Measurements from ENCODE around the gene ETHE1. TPM values are rescaled to one million over a fixed set of nuclear protein-coding genes. Genes with fewer than 3 reads are reported as not detected.

The ETHE1 gene
- polyA plus RNA-seq, 1 donor from 2014 or later, result 40.9 TPM

DNA sequence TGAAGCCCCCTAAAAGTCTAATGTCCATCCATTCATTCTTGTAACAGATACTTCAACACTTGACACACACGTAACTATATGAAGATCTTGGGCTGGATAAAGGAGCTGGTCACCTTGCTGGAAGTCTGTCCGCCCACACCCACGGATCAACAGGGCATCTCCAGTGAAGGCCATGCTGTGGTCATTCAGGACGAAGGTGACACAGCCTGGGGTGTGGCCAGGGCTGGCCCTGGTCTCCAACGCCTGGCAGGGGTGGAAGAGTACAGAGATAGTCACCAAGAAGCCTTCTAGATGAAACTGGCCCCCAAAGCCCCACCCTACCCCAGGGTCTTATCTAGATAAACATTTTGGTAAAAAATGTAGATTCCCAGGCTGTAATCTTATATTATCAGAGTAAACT lies 15.7 kb downstream of the ETHE1 start:
- Histone ChIP-seq H3K36me3 (ENCODE audit: insufficient read depth, low read length) (no peaks in the 10 kb centered on the region), H3F3A (ENCODE audit: insufficient read depth, low read length, poor library complexity, severe bottlenecking) (no peaks in the 10 kb centered on the region), H2AFZ (ENCODE audit: low read depth, low read length) (no peak overlapping the region), H3K9me2 (ENCODE audit: insufficient read depth, low read length) (no peaks in the 10 kb centered on the region), H3K9me3 (ENCODE audit: low read length) (no peaks in the 10 kb centered on the region), H4K20me1 (ENCODE audit: insufficient read depth) (no peaks in the 10 kb centered on the region), H3K79me2 (replicated peaks; ENCODE audit: insufficient read depth, low read length) (no peaks in the 10 kb centered on the region), H3K4me3 (ENCODE audit: low read length) (no peak overlapping the region), H3K27me3 (ENCODE audit: insufficient read depth, low read depth, low read length) (no peaks in the 10 kb centered on the region), H3K4me2 (ENCODE audit: low read length) (no peak overlapping the region), H3K27ac (ENCODE audit: low read length) (no peak overlapping the region), H3K9ac (ENCODE audit: low read length) (no peak overlapping the region)
- TF ChIP-seq, protein P1, sequence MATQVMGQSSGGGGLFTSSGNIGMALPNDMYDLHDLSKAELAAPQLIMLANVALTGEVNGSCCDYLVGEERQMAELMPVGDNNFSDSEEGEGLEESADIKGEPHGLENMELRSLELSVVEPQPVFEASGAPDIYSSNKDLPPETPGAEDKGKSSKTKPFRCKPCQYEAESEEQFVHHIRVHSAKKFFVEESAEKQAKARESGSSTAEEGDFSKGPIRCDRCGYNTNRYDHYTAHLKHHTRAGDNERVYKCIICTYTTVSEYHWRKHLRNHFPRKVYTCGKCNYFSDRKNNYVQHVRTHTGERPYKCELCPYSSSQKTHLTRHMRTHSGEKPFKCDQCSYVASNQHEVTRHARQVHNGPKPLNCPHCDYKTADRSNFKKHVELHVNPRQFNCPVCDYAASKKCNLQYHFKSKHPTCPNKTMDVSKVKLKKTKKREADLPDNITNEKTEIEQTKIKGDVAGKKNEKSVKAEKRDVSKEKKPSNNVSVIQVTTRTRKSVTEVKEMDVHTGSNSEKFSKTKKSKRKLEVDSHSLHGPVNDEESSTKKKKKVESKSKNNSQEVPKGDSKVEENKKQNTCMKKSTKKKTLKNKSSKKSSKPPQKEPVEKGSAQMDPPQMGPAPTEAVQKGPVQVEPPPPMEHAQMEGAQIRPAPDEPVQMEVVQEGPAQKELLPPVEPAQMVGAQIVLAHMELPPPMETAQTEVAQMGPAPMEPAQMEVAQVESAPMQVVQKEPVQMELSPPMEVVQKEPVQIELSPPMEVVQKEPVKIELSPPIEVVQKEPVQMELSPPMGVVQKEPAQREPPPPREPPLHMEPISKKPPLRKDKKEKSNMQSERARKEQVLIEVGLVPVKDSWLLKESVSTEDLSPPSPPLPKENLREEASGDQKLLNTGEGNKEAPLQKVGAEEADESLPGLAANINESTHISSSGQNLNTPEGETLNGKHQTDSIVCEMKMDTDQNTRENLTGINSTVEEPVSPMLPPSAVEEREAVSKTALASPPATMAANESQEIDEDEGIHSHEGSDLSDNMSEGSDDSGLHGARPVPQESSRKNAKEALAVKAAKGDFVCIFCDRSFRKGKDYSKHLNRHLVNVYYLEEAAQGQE (IDR thresholded peaks at IDR 0.05; ENCODE audit: borderline replicate concordance), result no peak
- TF ChIP-seq, protein P2, sequence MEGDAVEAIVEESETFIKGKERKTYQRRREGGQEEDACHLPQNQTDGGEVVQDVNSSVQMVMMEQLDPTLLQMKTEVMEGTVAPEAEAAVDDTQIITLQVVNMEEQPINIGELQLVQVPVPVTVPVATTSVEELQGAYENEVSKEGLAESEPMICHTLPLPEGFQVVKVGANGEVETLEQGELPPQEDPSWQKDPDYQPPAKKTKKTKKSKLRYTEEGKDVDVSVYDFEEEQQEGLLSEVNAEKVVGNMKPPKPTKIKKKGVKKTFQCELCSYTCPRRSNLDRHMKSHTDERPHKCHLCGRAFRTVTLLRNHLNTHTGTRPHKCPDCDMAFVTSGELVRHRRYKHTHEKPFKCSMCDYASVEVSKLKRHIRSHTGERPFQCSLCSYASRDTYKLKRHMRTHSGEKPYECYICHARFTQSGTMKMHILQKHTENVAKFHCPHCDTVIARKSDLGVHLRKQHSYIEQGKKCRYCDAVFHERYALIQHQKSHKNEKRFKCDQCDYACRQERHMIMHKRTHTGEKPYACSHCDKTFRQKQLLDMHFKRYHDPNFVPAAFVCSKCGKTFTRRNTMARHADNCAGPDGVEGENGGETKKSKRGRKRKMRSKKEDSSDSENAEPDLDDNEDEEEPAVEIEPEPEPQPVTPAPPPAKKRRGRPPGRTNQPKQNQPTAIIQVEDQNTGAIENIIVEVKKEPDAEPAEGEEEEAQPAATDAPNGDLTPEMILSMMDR (IDR thresholded peaks at IDR 0.05; ENCODE audit: poor library complexity, severe bottlenecking), result no peak
- TF ChIP-seq SMC3 (conservative IDR thresholded peaks at IDR 0.05; ENCODE audit: poor library complexity) (no peak), TAF1 (IDR thresholded peaks at IDR 0.05; ENCODE audit: low read depth) (no peak), MXI1 (conservative IDR thresholded peaks at IDR 0.05; ENCODE audit: poor library complexity, severe bottlenecking) (no peak), POLR2AphosphoS5 (IDR thresholded peaks at IDR 0.05) (no peak), RAD21 (conservative IDR thresholded peaks at IDR 0.05) (no peak), EP300 (conservative IDR thresholded peaks at IDR 0.05; ENCODE audit: poor library complexity, severe bottlenecking) (no peak), EZH2 (IDR thresholded peaks at IDR 0.05; ENCODE audit: borderline replicate concordance, insufficient read depth, low read length, poor library complexity, severe bottlenecking) (no peak)

DNA sequence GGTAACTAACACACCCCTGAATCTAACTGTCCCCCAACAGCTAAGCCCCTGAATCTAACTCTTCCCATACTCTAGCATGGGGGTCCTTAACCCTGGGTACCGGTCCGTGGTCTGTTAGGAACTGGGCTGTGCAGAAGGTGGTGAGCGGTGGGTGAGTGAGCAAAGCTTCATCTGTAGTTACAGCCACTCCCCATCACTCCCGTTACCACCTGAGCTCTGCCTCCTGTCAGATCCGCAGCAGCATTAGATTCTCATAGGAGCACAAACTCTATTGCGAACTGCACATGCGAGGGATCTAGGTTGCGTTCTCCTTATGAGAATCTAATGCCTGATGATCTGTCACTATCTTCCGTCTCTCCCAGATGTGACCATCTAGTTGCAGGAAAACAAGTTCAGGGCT lies 16.3 kb downstream of the ETHE1 start:
- Histone ChIP-seq H3K9ac (ENCODE audit: low read length) (no peak overlapping the region), H3K4me2 (ENCODE audit: low read length) (no peak overlapping the region), H2AFZ (ENCODE audit: low read depth, low read length) (no peak overlapping the region), H4K20me1 (ENCODE audit: insufficient read depth) (no peaks in the 10 kb centered on the region), H3K79me2 (replicated peaks; ENCODE audit: insufficient read depth, low read length) (no peaks in the 10 kb centered on the region), H3K9me3 (ENCODE audit: low read length) (no peaks in the 10 kb centered on the region), H3K27ac (ENCODE audit: low read length) (no peak overlapping the region), H3K36me3 (ENCODE audit: insufficient read depth, low read length) (no peaks in the 10 kb centered on the region), H3K9me2 (ENCODE audit: insufficient read depth, low read length) (no peaks in the 10 kb centered on the region), H3K4me3 (ENCODE audit: low read length) (no peak overlapping the region), H3K27me3 (ENCODE audit: insufficient read depth, low read depth, low read length) (no peaks in the 10 kb centered on the region), H3F3A (ENCODE audit: insufficient read depth, low read length, poor library complexity, severe bottlenecking) (no peaks in the 10 kb centered on the region)
- TF ChIP-seq TAF1 (IDR thresholded peaks at IDR 0.05; ENCODE audit: low read depth), result no peak
- no peak for TF ChIP-seq SMC3 (conservative IDR thresholded peaks at IDR 0.05; ENCODE audit: poor library complexity)
- no peak for TF ChIP-seq EZH2 (IDR thresholded peaks at IDR 0.05; ENCODE audit: borderline replicate concordance, insufficient read depth, low read length, poor library complexity, severe bottlenecking)
- TF ChIP-seq RAD21 (conservative IDR thresholded peaks at IDR 0.05), result no peak
- no peak for TF ChIP-seq MXI1 (conservative IDR thresholded peaks at IDR 0.05; ENCODE audit: poor library complexity, severe bottlenecking)
- TF ChIP-seq, protein P2 (IDR thresholded peaks at IDR 0.05; ENCODE audit: poor library complexity, severe bottlenecking), result no peak
- no peak for TF ChIP-seq POLR2AphosphoS5 (IDR thresholded peaks at IDR 0.05)
- TF ChIP-seq, protein P1 (IDR thresholded peaks at IDR 0.05; ENCODE audit: borderline replicate concordance), result no peak
- TF ChIP-seq EP300 (conservative IDR thresholded peaks at IDR 0.05; ENCODE audit: poor library complexity, severe bottlenecking), result no peak
